HEK293T (cell line): ENCODE results near the gene WNT9A.

ENCODE experiments used
- ARNT ChIP-seq: fragments of 450-650 bp; IDR thresholded peaks from 2 replicates; pipeline ENCODE4 v1.6.1; 2017; ENCODE audit warnings: mild to moderate bottlenecking
- BHLHE40 ChIP-seq: fragments of 450-650 bp; IDR thresholded peaks from 2 replicates; pipeline ENCODE4 v1.6.1; 2016; ENCODE audit warnings: mild to moderate bottlenecking, moderate library complexity, borderline replicate concordance
- FOXA1 ChIP-seq: fragments of 450-650 bp; IDR thresholded peaks from 2 replicates; pipeline ENCODE4 v1.6.1; 2016; ENCODE audit warnings: mild to moderate bottlenecking
- FOXK2 ChIP-seq: fragments of 450-650 bp; IDR thresholded peaks from 2 replicates; pipeline ENCODE4 v1.6.1; 2016; ENCODE audit warnings: mild to moderate bottlenecking
- FOXM1 ChIP-seq: fragments of 450-650 bp; IDR thresholded peaks from 2 replicates; pipeline ENCODE4 v1.6.1; 2017; ENCODE audit warnings: mild to moderate bottlenecking, borderline replicate concordance
- HDGF ChIP-seq: fragments of 450-650 bp; IDR thresholded peaks from 2 replicates; pipeline ENCODE4 v1.6.1; 2017; ENCODE audit warnings: antibody characterized with exemption, borderline replicate concordance
- NFRKB ChIP-seq: fragments of 450-650 bp; IDR thresholded peaks from 2 replicates; pipeline ENCODE4 v1.6.1; 2016; ENCODE audit warnings: mild to moderate bottlenecking, moderate library complexity
- PKNOX1 ChIP-seq: fragments of 450-650 bp; IDR thresholded peaks from 2 replicates; pipeline ENCODE4 v1.6.1; 2016
- SP1 ChIP-seq: fragments of 450-650 bp; IDR thresholded peaks from 2 replicates; pipeline ENCODE4 v1.6.1; 2017
- SUZ12 ChIP-seq: fragments of 450-650 bp; IDR thresholded peaks from 2 replicates; pipeline ENCODE4 v1.6.1; 2016; ENCODE audit warnings: mild to moderate bottlenecking
- TARDBP ChIP-seq: fragments of 450-650 bp; IDR thresholded peaks from 2 replicates; pipeline ENCODE4 v1.6.1; 2016

GRCh38 chr1:227900571-227901051 lies 47.1 kb downstream of the WNT9A start:
- TF ChIP-seq SUZ12 = no peak
- no peak for TF ChIP-seq FOXA1
- no peak for TF ChIP-seq PKNOX1
- no peak for TF ChIP-seq NFRKB
- no peak for TF ChIP-seq FOXM1
- TF ChIP-seq SP1 = no peak
- TF ChIP-seq ARNT = no peak
- TF ChIP-seq BHLHE40 = no peak
- TF ChIP-seq TARDBP = no peak
- no peak for TF ChIP-seq FOXK2
- TF ChIP-seq HDGF = no peak
